Caki2 (cell line): Measurements from ENCODE around the gene ADCY1. TPM values are rescaled to one million over a fixed set of nuclear protein-coding genes. Genes with fewer than 3 reads are reported as not detected.

Experiments
- DNase-seq: peaks from one replicate; pipeline ENCODE4 v3.0.0-alpha.2; 2015; ENCODE audit warnings: low read depth
- in situ Hi-C: cut with HindIII; loops from 2 replicates; pipeline ENCODE4 v1.10.0; 2016; ENCODE audit warnings: low sequenced_read_pairs, low pct_unique_long_range_greater_than_20kb, mixed read lengths
- total RNA-seq: library from RNA; depleted of rRNA; stranded (reverse); fragments of >200 nt; shearing (Covaris generic); gene quantifications from 2 replicates; pipeline ENCODE4 v1.2.3, GENCODE V29; 2014; ENCODE audit warnings: low replicate concordance

Gene ADCY1
- total RNA-seq, 1 experiment from 2014 or later: not detected

GRCh38 chr7:45574669-45575500 lies 717 bp downstream of the ADCY1 start:
- in situ Hi-C loops: no loop called here
- DNase-seq: peak; percentile 35

- no peak for DNase-seq
- in situ Hi-C loops: no loop called here
Measured at GRCh38 chr7:45575501-45576248, 1.5 kb downstream of the ADCY1 start.

- no peak for DNase-seq
- in situ Hi-C loops: no loop called here
Measured at GRCh38 chr7:45576249-45576929, 2.2 kb downstream of the ADCY1 start.

- in situ Hi-C loops: no loop called here
- no peak for DNase-seq
Measured at GRCh38 chr7:45578022-45578421, 3.9 kb downstream of the ADCY1 start.

DNA sequence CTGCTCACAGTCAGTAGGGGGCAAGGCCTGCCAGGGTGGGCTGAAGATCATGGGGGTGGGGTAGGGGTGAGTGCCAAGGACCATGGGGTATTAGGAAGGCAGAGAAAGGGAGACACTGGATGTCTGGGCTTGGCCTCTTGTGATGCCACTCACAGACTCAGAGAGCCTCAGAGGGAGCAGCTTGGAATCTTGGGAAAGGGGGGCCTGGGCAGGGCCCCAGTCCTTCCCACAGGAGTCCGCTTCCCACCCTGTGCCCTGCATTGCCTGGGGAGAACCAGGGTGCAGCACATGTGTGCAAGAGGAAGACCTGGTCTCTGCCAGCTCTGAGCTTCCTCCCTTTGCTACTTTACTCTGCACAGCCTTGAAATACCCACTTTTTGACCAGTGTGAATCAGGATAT lies 4.3 kb downstream of the ADCY1 start:
- no peak for DNase-seq
- in situ Hi-C loops: no loop called here

DNA sequence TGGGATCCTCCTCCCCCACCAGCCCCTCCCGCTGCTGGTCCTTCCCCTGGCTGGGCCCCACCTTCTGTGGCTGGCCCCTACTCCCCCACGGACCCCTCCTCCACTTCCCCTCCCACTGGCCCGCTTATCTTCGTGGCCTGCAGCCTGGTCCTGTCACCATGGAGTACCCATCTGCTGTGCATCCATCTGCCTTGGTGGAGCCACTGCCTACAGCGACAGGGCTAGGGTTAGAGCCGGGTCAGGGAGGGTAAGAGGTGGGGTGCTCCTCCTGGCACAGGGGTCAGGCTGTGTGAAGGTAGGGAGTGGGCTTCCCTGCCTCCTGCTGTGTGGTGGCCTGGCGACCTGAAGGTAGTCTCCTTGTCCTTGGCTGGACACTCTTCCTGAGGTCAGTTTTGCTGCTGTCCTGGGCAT lies 5.2 kb downstream of the ADCY1 start:
- in situ Hi-C loops: no loop called here
- DNase-seq: no peak

DNA sequence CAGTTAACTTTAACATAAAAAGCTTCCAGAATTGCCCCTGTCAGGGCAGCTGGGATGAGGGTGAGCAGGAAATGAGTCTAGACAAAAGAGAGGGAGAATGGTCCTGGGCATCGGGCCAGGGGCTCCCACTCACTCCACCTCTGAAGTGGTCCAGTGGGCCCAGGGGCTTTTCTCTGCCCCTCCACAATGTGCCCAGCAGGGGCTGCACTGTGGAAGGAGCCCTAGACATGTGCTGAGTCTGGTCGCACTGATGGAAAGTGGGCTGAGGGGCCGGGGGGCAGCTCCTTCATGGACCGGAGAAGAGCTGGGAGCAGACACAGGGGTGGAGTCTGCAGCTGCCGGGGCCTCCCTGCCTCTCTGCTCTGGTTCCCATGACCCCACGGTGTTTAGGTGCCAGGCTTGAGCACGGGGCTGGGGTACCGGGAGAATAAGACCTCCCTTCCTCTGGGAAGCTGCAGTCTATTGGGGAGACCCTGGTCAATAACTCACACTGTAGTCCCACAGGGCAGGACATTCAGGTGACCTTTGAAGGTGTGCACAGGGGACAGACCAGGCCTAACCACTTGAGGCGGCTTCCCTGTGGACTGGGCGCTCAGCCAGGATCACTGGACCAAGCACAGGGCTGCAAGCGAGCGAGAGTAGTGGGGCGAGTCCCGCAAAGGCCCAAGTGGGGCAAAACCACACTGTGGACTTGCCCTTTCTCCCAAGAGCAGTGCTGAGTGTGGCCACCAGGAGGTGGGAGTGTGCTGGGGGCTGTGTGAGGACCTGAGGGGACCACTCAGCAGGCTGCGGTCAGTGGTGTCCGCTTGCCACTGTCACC lies 6.1 kb downstream of the ADCY1 start:
- no peak for DNase-seq

GRCh38 chr7:45581271-45581780 lies 7.2 kb downstream of the ADCY1 start:
- in situ Hi-C loops: no loop called here
- DNase-seq: no peak

More for the DNA sequence above, 6.1 kb downstream of the ADCY1 start:
- in situ Hi-C loops: no loop called here

DNA sequence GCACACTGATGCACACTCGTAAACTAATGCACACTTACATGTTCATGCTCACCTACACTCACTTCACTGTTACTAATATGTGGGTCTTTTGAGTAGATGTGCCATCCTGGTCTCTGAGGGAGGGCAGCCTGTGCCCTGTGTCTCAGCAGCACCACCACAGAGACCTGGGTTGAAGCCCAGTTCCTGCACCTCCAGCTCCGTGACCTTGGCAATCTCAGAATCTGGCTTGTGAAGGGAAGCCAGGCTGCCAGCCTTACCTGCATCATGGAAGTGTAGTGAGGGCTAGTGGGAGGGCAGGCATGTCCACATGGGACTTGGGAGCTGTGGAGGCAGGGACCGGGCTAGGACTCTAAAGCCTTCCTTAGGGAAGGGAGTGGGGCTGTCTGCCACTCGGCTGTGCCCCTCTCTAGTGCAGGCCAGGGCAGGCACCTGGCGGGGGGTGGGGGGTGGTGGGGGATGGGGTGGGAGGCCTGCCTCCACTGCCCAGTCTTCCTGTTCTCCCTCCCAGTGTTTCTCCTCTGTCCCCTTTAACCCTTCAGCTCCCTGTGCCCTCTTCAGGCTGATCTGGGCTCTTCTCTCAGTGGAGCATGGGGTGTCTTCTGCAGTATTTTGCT lies 8.1 kb downstream of the ADCY1 start:
- in situ Hi-C loops: no loop called here
- no peak for DNase-seq

GRCh38 chr7:45582868-45583277 lies 8.7 kb downstream of the ADCY1 start:
- no peak for DNase-seq
- in situ Hi-C loops: no loop called here

- DNase-seq: no peak
- in situ Hi-C loops: no loop called here
Measured at GRCh38 chr7:45583296-45583695, 9.1 kb downstream of the ADCY1 start.

GRCh38 chr7:45584261-45585210 lies 10.4 kb downstream of the ADCY1 start:
- in situ Hi-C loops: no loop called here
- no peak for DNase-seq

- in situ Hi-C loops: no loop called here
- DNase-seq: no peak
Measured at GRCh38 chr7:45585628-45586027, 11.5 kb downstream of the ADCY1 start.

GRCh38 chr7:45586542-45587520 lies 12.7 kb downstream of the ADCY1 start:
- in situ Hi-C loops: no loop called here
- no peak for DNase-seq

GRCh38 chr7:45588466-45588865 lies 14.3 kb downstream of the ADCY1 start:
- DNase-seq: no peak
- in situ Hi-C loops: no loop called here

DNA sequence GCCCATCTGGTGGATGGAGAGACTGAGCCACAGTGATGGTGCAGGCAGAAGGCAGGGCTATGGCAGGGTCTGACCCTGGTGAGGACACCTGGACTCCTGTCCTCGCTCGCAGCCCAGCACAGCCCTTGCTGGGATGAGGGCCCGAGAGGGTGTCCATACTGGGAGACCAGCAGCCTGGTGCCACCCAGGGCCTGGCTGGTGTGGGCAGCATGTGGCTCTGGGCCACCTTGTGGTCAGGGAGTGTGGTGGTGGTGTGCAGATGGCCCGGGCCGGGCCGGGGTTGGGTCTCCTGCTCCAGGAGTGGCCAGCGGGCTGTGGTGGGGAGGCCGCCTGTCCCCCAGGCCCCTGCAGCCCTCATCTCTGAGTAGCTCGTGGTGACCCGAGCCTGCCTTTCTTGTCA lies 14.9 kb downstream of the ADCY1 start:
- in situ Hi-C loops: no loop called here
- no peak for DNase-seq
